Spleen (tissue), 11 donors: Measurements from ENCODE around the gene DPPA2. TPM values are rescaled to one million over a fixed set of nuclear protein-coding genes. Genes with fewer than 3 reads are reported as not detected.

Experiments used
- DNase-seq: peaks from one replicate; pipeline ENCODE4 v3.0.0-alpha.2; 2020
- H3K27ac ChIP-seq, 8 donors: fragments of 200-600 bp; sonication (generic) in 7 of 8; 1 replicate in 4 of 8; 2 replicates in 4 of 8; pipeline versions ENCODE4 v1.5.0 to v1.8.0; 2016 to 2021; ENCODE audit warnings: inconsistent platforms in 4 of 8, mild to moderate bottlenecking in 4 of 8, moderate library complexity in 1 of 8
- H3K27me3 ChIP-seq, 7 donors: fragments of 200-600 bp; sonication (generic) in 6 of 7; replicated peaks in 1 of 7; 1 replicate in 4 of 7; 2 replicates in 3 of 7; pipeline versions ENCODE4 v1.5.0 to v1.8.0; 2016 to 2021; ENCODE audit warnings: inconsistent platforms in 3 of 7, mild to moderate bottlenecking in 1 of 7
- H3K36me3 ChIP-seq, 6 donors: fragments of 200-600 bp; sonication (generic) in 5 of 6; 1 replicate in 4 of 6; 2 replicates in 2 of 6; pipeline versions ENCODE4 v1.5.0 to v1.8.0; 2016 to 2021; ENCODE audit warnings: inconsistent platforms in 2 of 6
- H3K4me1 ChIP-seq, 6 donors: fragments of 200-600 bp; sonication (generic) in 5 of 6; 1 replicate in 3 of 6; 2 replicates in 3 of 6; pipeline versions ENCODE4 v1.5.0 to v1.8.0; 2016 to 2021; ENCODE audit warnings: inconsistent platforms in 3 of 6
- H3K4me3 ChIP-seq, 8 donors: fragments of 200-600 bp; sonication (generic) in 7 of 8; 1 replicate in 4 of 8; 2 replicates in 4 of 8; pipeline versions ENCODE4 v1.5.0 to v1.8.0; 2016 to 2021; ENCODE audit warnings: inconsistent platforms in 4 of 8, mild to moderate bottlenecking in 4 of 8, moderate library complexity in 2 of 8
- H3K9me3 ChIP-seq, 8 donors: fragments of 200-600 bp; sonication (generic) in 7 of 8; 1 replicate in 4 of 8; 2 replicates in 4 of 8; pipeline versions ENCODE4 v1.5.0 to v1.8.0; 2016 to 2021; ENCODE audit warnings: inconsistent platforms in 4 of 8
- CTCF ChIP-seq, 11 experiments: fragments of 200-600 bp in 7 of 11; fragments of 450-650 bp in 4 of 11; sonication (generic) in 4 of 11; IDR thresholded peaks in 8 of 11; conservative IDR thresholded peaks in 3 of 11; 1 replicate in 7 of 11; 2 replicates in 4 of 11; pipeline versions ENCODE4 v1.4.0 to v1.8.0; 2016 to 2021; ENCODE audit warnings: antibody characterized with exemption in 11 of 11, inconsistent platforms in 4 of 11, mild to moderate bottlenecking in 1 of 11
- POLR2A ChIP-seq, 3 donors: fragments of 450-650 bp; IDR thresholded peaks; one replicate each; pipeline ENCODE4 v1.5.1; 2017; ENCODE audit warnings: antibody characterized with exemption in 3 of 3, mild to moderate bottlenecking in 1 of 3
- POLR2AphosphoS5 ChIP-seq, 3 donors: sonication (generic); formaldehyde crosslinking; IDR thresholded peaks; one replicate each; pipeline ENCODE4 v1.5.1; 2017; ENCODE audit warnings: antibody characterized with exemption in 3 of 3
- WGBS, 5 donors: extraction: QIAGEN DNeasy Blood & Tissue Kit in 3 of 5; methylation state at CpG; one replicate each; pipeline versions ENCODE4 v1.1.5 to v1.1.7; 2013 to 2018; 5-methylcytosine and 5-hydroxymethylcytosine counted together
- intact Hi-C: fragments of 100-400 bp; cut with DNase I; formaldehyde crosslinking; loops from one replicate; pipeline ENCODE4 v1.15.0; 2023; ENCODE audit warnings: low total_unique reads
- polyA plus RNA-seq, 3 donors: library from polyadenylated mRNA; stranded (reverse); fragments of 200-250 nt; gene quantifications; one replicate each; pipeline ENCODE4 v1.2.1, GENCODE V29; 2013
- total RNA-seq, 7 donors: library from RNA; depleted of rRNA in 3 of 7; stranded (reverse); fragments of >200 nt in 3 of 7; fragmentation: NEBNext Ultra II Directional in 4 of 7; extraction: Animal tissue kit (Norgen Biotek cat#: 25700) in 4 of 7; gene quantifications; one replicate each; pipeline versions ENCODE4 v1.1.0 to v1.2.1, GENCODE V29; 2016 to 2021
- donor health status: healthy with polysubstance abuse.
- donor health status: DM: no; HTN: no; CAD: no; lungs with moderate emphysema.
- donor health status: DM: no; HTN: no; CAD: no.
- donor health status: Bipolar disorder and iron deficiency.
- donor health status: healthy.
- donor health status: DM: no; HTN: no; CAD: no.
- donor health status: DM: yes; HTN: yes; CAD: no.

DPPA2 gene
- total and polyA plus RNA-seq, 10 donors = not detected

- Histone ChIP-seq H3K27me3 (peaks cover 0 to 6% (median 0%) of the 10 kb centered on the region in 7 donors), H3K9me3 (no peaks in the 10 kb centered on the region), H3K4me3 (no peak overlapping the region), H3K27ac (no peak overlapping the region), H3K36me3 (no peaks in the 10 kb centered on the region), H3K4me1 (no peaks in the 10 kb centered on the region)
- 76 to 94% (median 86%) methylated on average over 1 of the region's 1 CpG for WGBS, 5 donors
- TF ChIP-seq POLR2A (IDR thresholded peaks at IDR 0.05) (no peak), POLR2AphosphoS5 (IDR thresholded peaks at IDR 0.05) (no peak), CTCF (IDR thresholded peaks at IDR 0.05 in 8 of 11, conservative IDR thresholded peaks at IDR 0.05 in 3 of 11) (no peak)
- DNase-seq = no peak
- intact Hi-C loops = no loop called here
Observed at GRCh38 chr3:109278546-109278945, 37.8 kb downstream of the DPPA2 start.

GRCh38 chr3:109278141-109278540 is 38.2 kb downstream of the DPPA2 start:
- Histone ChIP-seq H3K27ac (no peak overlapping the region), H3K27me3 (peaks cover 0 to 6% (median 0%) of the 10 kb centered on the region in 7 donors), H3K4me3 (no peak overlapping the region), H3K9me3 (no peaks in the 10 kb centered on the region), H3K4me1 (no peaks in the 10 kb centered on the region), H3K36me3 (no peaks in the 10 kb centered on the region)
- TF ChIP-seq POLR2AphosphoS5 (IDR thresholded peaks at IDR 0.05) = no peak
- no peak for TF ChIP-seq CTCF (IDR thresholded peaks at IDR 0.05 in 8 of 11, conservative IDR thresholded peaks at IDR 0.05 in 3 of 11)
- TF ChIP-seq POLR2A (IDR thresholded peaks at IDR 0.05) = no peak
- DNase-seq = no peak
- 59 to 70% (median 65%) methylated on average over 3 of the region's 3 CpGs for whole genome bisulfite sequencing, 5 donors
- intact Hi-C loops = no loop called here

- 19 to 28% (median 25%) methylated on average over 9 of the region's 9 CpGs for WGBS, 5 donors
- DNase-seq = no peak
- Histone ChIP-seq H3K4me3 (no peak overlapping the region), H3K4me1 (no peaks in the 10 kb centered on the region), H3K27me3 (peaks cover 0 to 6% (median 0%) of the 10 kb centered on the region in 7 donors), H3K27ac (no peak overlapping the region), H3K36me3 (no peaks in the 10 kb centered on the region), H3K9me3 (no peaks in the 10 kb centered on the region)
- TF ChIP-seq CTCF (IDR thresholded peaks at IDR 0.05 in 8 of 11, conservative IDR thresholded peaks at IDR 0.05 in 3 of 11) (peak in 2 of 11 experiments; percentile 22 to 23), POLR2A (IDR thresholded peaks at IDR 0.05) (no peak)
- intact Hi-C loops = no loop called here
Observed at GRCh38 chr3:109275702-109276293, 40.5 kb downstream of the DPPA2 start.

GRCh38 chr3:109270779-109271178 is 45.5 kb downstream of the DPPA2 start:
- peaks cover 0 to 6% (median 0%) of the 10 kb centered on the region in 7 donors for H3K27me3 ChIP-seq
- H3K36me3 ChIP-seq = no peaks in the 10 kb centered on the region
- H3K27ac ChIP-seq = no peak overlapping the region
- no peak for DNase-seq
- H3K9me3 ChIP-seq = no peaks in the 10 kb centered on the region
- 92 to 98% (median 97%) methylated on average over 7 of the region's 7 CpGs for WGBS, 5 donors
- intact Hi-C loops = no loop called here
- TF ChIP-seq POLR2A (IDR thresholded peaks at IDR 0.05) (no peak), CTCF (IDR thresholded peaks at IDR 0.05 in 8 of 11, conservative IDR thresholded peaks at IDR 0.05 in 3 of 11) (no peak), POLR2AphosphoS5 (IDR thresholded peaks at IDR 0.05) (no peak)
- H3K4me1 ChIP-seq = no peaks in the 10 kb centered on the region
- no peak overlapping the region for H3K4me3 ChIP-seq
